Measurements from ENCODE around the gene SRRT.

The SRRT gene

GRCh38 chr7:100888988-100889750, 14.3 kb downstream of the SRRT start, which contains the start of gene UFSP1 (continued):
- TF ChIP-seq OVOL3 (tag by site-specific recombination; IDR thresholded peaks at IDR 0.05) (peak; percentile 77; the same call in 1 of the 2 replicates), ZNF37A (tag by site-specific recombination; IDR thresholded peaks at IDR 0.05) (no peak), ZNF18 (tag by site-specific recombination; IDR thresholded peaks at IDR 0.05) (no peak), ZBTB48 (tag by site-specific recombination; IDR thresholded peaks at IDR 0.05) (peak; percentile 58; the same call in 1 of the 2 replicates), ZNF354C (tag by site-specific recombination; IDR thresholded peaks at IDR 0.05; ENCODE audit: borderline replicate concordance, low read depth) (no peak), BCL11B (tag by site-specific recombination; IDR thresholded peaks at IDR 0.05; ENCODE audit: low read depth) (no peak; the same call in 1 of the 2 replicates), ZBTB6 (tag by site-specific recombination; IDR thresholded peaks at IDR 0.05) (peak; percentile 59; the same call in 1 of the 2 replicates), ZNF660 (tag by site-specific recombination; IDR thresholded peaks at IDR 0.05) (peak; percentile 85), KLF17 (tag by site-specific recombination; IDR thresholded peaks at IDR 0.05) (peak; percentile 43; the same call in 1 of the 2 replicates), REPIN1 (tag by site-specific recombination; IDR thresholded peaks at IDR 0.05; ENCODE audit: low read depth) (peak; percentile 65; the same call in 1 of the 2 replicates), ZNF138 (tag by site-specific recombination; IDR thresholded peaks at IDR 0.05; ENCODE audit: borderline replicate concordance) (no peak), ZNF571 (tag by site-specific recombination; IDR thresholded peaks at IDR 0.05) (no peak), ZNF148 (tag by site-specific recombination; IDR thresholded peaks at IDR 0.05; ENCODE audit: borderline replicate concordance) (0 out of 2 replicates have a peak, but pooled peaks have one; percentile 8), ZNF184 (tag by site-specific recombination; IDR thresholded peaks at IDR 0.05) (no peak), AEBP2 (tag by site-specific recombination; IDR thresholded peaks at IDR 0.05; ENCODE audit: borderline replicate concordance) (no peak), YY2 (tag by site-specific recombination; IDR thresholded peaks at IDR 0.05) (no peak; the same call in 1 of the 2 replicates), SP7 (tag by site-specific recombination; IDR thresholded peaks at IDR 0.05) (peak; percentile 74), KLF1 (tag by site-specific recombination; IDR thresholded peaks at IDR 0.05) (peak; percentile 53), ZNF510 (tag by site-specific recombination; IDR thresholded peaks at IDR 0.05; ENCODE audit: insufficient replicate concordance) (no peak), ATF2 (tag by site-specific recombination; IDR thresholded peaks at IDR 0.05; ENCODE audit: low read depth) (no peak), ZNF157 (tag by site-specific recombination; IDR thresholded peaks at IDR 0.05) (no peak), ZSCAN5A (tag by site-specific recombination; IDR thresholded peaks at IDR 0.05) (peak; percentile 94; the same call in 1 of the 2 replicates), ZNF768 (tag by site-specific recombination; IDR thresholded peaks at IDR 0.05) (no peak), ZNF530 (tag by site-specific recombination; IDR thresholded peaks at IDR 0.05; ENCODE audit: low read depth) (no peak), MZF1 (tag by site-specific recombination; IDR thresholded peaks at IDR 0.05; ENCODE audit: borderline replicate concordance) (no peak; the same call in 1 of the 2 replicates), ZNF214 (tag by site-specific recombination; IDR thresholded peaks at IDR 0.05; ENCODE audit: borderline replicate concordance) (no peak), ZNF670 (tag by site-specific recombination; IDR thresholded peaks at IDR 0.05; ENCODE audit: low read depth) (no peak)

All from HEK293 (cell line).